ENCODE measurements around the gene AOC3.
"Not testable (repeated sequence)": the region's sequence is repeated elsewhere in the genome, so short reads cannot be mapped to it uniquely, and the experiment has no call there.

The AOC3 gene

GRCh38 chr17:42853968-42854790 is 3.2 kb downstream of the AOC3 start:
- H3K4me1 ChIP-seq (ENCODE audit: insufficient read depth, low read length) = no peaks in the 10 kb centered on the region; the same call in 1 of the 2 replicates
- H3K9me3 ChIP-seq (ENCODE audit: insufficient read depth, low read depth, low read length) = no peaks in the 10 kb centered on the region
- no peaks in the 10 kb centered on the region for H3K27me3 ChIP-seq (ENCODE audit: insufficient read depth, low read length)
- no peak overlapping the region for H3K4me3 ChIP-seq (ENCODE audit: low read length)
- H3K36me3 ChIP-seq (ENCODE audit: insufficient read depth, low read depth, low read length) = no peaks in the 10 kb centered on the region
- H3K9ac ChIP-seq (ENCODE audit: low read depth, low read length) = no peak overlapping the region; the same call in 1 of the 2 replicates
- no peak overlapping the region for H3K27ac ChIP-seq (ENCODE audit: low read length)

- H3K27me3 ChIP-seq (ENCODE audit: insufficient read depth, low read length) = no peaks in the 10 kb centered on the region
- no peaks in the 10 kb centered on the region for H3K9me3 ChIP-seq (ENCODE audit: insufficient read depth, low read depth, low read length)
- no peak overlapping the region for H3K9ac ChIP-seq (ENCODE audit: low read depth, low read length)
- H3K27ac ChIP-seq (ENCODE audit: low read length) = no peak overlapping the region
- H3K36me3 ChIP-seq (ENCODE audit: insufficient read depth, low read depth, low read length) = no peaks in the 10 kb centered on the region
- H3K4me1 ChIP-seq (ENCODE audit: insufficient read depth, low read length) = no peaks in the 10 kb centered on the region; the same call in 1 of the 2 replicates
- no peak overlapping the region for H3K4me3 ChIP-seq (ENCODE audit: low read length)
These were observed 4.1 kb downstream of the AOC3 start for GRCh38 chr17:42855048-42855596.

- H3K27me3 ChIP-seq (ENCODE audit: insufficient read depth, low read length); H3K4me3 ChIP-seq (ENCODE audit: low read length): not testable (repeated sequence)
These were observed 5.1 kb downstream of the AOC3 start for GRCh38 chr17:42856093-42856492.

GRCh38 chr17:42856516-42856915 is 5.5 kb downstream of the AOC3 start:
- not testable (repeated sequence) for H3K27ac ChIP-seq (ENCODE audit: low read length); H3K9me3 ChIP-seq (ENCODE audit: insufficient read depth, low read depth, low read length); H3K27me3 ChIP-seq (ENCODE audit: insufficient read depth, low read length); H3K36me3 ChIP-seq (ENCODE audit: insufficient read depth, low read depth, low read length); H3K9ac ChIP-seq (ENCODE audit: low read depth, low read length); H3K4me1 ChIP-seq (ENCODE audit: insufficient read depth, low read length); H3K4me3 ChIP-seq (ENCODE audit: low read length)

More at GRCh38 chr17:42856093-42856492, 5.1 kb downstream of the AOC3 start:
- not testable (repeated sequence) for H3K9ac ChIP-seq (ENCODE audit: low read depth, low read length); H3K27ac ChIP-seq (ENCODE audit: low read length); H3K9me3 ChIP-seq (ENCODE audit: insufficient read depth, low read depth, low read length); H3K4me1 ChIP-seq (ENCODE audit: insufficient read depth, low read length); H3K36me3 ChIP-seq (ENCODE audit: insufficient read depth, low read depth, low read length)

- Histone ChIP-seq H3K27me3 (ENCODE audit: insufficient read depth, low read length) (no peaks in the 10 kb centered on the region), H3K36me3 (ENCODE audit: insufficient read depth, low read depth, low read length) (no peaks in the 10 kb centered on the region), H3K9me3 (ENCODE audit: insufficient read depth, low read depth, low read length) (no peaks in the 10 kb centered on the region), H3K4me3 (ENCODE audit: low read length) (no peak overlapping the region), H3K27ac (ENCODE audit: low read length) (no peak overlapping the region), H3K4me1 (ENCODE audit: insufficient read depth, low read length) (no peaks in the 10 kb centered on the region; the same call in 1 of the 2 replicates), H3K9ac (ENCODE audit: low read depth, low read length) (no peak overlapping the region)
These were observed 6.4 kb downstream of the AOC3 start for GRCh38 chr17:42857389-42857788.

- Histone ChIP-seq H3K27ac (ENCODE audit: low read length) (no peak overlapping the region), H3K9ac (ENCODE audit: low read depth, low read length) (no peak overlapping the region), H3K9me3 (ENCODE audit: insufficient read depth, low read depth, low read length) (peaks cover 3% of the 10 kb centered on the region; the same call in 1 of the 2 replicates), H3K4me1 (ENCODE audit: insufficient read depth, low read length) (no peaks in the 10 kb centered on the region), H3K36me3 (ENCODE audit: insufficient read depth, low read depth, low read length) (no peaks in the 10 kb centered on the region), H3K27me3 (ENCODE audit: insufficient read depth, low read length) (no peaks in the 10 kb centered on the region), H3K4me3 (ENCODE audit: low read length) (no peak overlapping the region)
These were observed 14.7 kb downstream of the AOC3 start for GRCh38 chr17:42865638-42866094.

- Histone ChIP-seq H3K4me1 (ENCODE audit: insufficient read depth, low read length) (no peaks in the 10 kb centered on the region), H3K27me3 (ENCODE audit: insufficient read depth, low read length) (no peaks in the 10 kb centered on the region), H3K36me3 (ENCODE audit: insufficient read depth, low read depth, low read length) (no peaks in the 10 kb centered on the region), H3K9me3 (ENCODE audit: insufficient read depth, low read depth, low read length) (peaks cover 5% of the 10 kb centered on the region; the same call in 1 of the 2 replicates), H3K9ac (ENCODE audit: low read depth, low read length) (no peak overlapping the region), H3K4me3 (ENCODE audit: low read length) (no peak overlapping the region), H3K27ac (ENCODE audit: low read length) (no peak overlapping the region)
These were observed 15.2 kb downstream of the AOC3 start for GRCh38 chr17:42866216-42866615.

- Histone ChIP-seq H3K4me1 (ENCODE audit: insufficient read depth, low read length) (no peaks in the 10 kb centered on the region), H3K9me3 (ENCODE audit: insufficient read depth, low read depth, low read length) (peaks cover 5% of the 10 kb centered on the region; the same call in 1 of the 2 replicates), H3K27ac (ENCODE audit: low read length) (no peak overlapping the region)
These were observed 15.9 kb downstream of the AOC3 start for GRCh38 chr17:42866631-42867575.

GRCh38 chr17:42867694-42868261 is 16.8 kb downstream of the AOC3 start:
- H3K36me3 ChIP-seq (ENCODE audit: insufficient read depth, low read depth, low read length) = not testable (repeated sequence)

More at GRCh38 chr17:42866631-42867575, 15.9 kb downstream of the AOC3 start:
- no peaks in the 10 kb centered on the region for H3K36me3 ChIP-seq (ENCODE audit: insufficient read depth, low read depth, low read length)
- H3K9ac ChIP-seq (ENCODE audit: low read depth, low read length) = no peak overlapping the region
- H3K4me3 ChIP-seq (ENCODE audit: low read length) = no peak overlapping the region
- H3K27me3 ChIP-seq (ENCODE audit: insufficient read depth, low read length) = no peaks in the 10 kb centered on the region

GRCh38 chr17:42868338-42868737 is 17.3 kb downstream of the AOC3 start:
- Histone ChIP-seq H3K4me3 (ENCODE audit: low read length) (no peak overlapping the region), H3K36me3 (ENCODE audit: insufficient read depth, low read depth, low read length) (no peaks in the 10 kb centered on the region), H3K9ac (ENCODE audit: low read depth, low read length) (no peak overlapping the region), H3K4me1 (ENCODE audit: insufficient read depth, low read length) (no peaks in the 10 kb centered on the region), H3K27ac (ENCODE audit: low read length) (no peak overlapping the region), H3K27me3 (ENCODE audit: insufficient read depth, low read length) (no peaks in the 10 kb centered on the region), H3K9me3 (ENCODE audit: insufficient read depth, low read depth, low read length) (peaks cover 5% of the 10 kb centered on the region; the same call in 1 of the 2 replicates)

More at GRCh38 chr17:42867694-42868261, 16.8 kb downstream of the AOC3 start:
- not testable (repeated sequence) for H3K4me3 ChIP-seq (ENCODE audit: low read length); H3K4me1 ChIP-seq (ENCODE audit: insufficient read depth, low read length); H3K9ac ChIP-seq (ENCODE audit: low read depth, low read length); H3K27ac ChIP-seq (ENCODE audit: low read length); H3K9me3 ChIP-seq (ENCODE audit: insufficient read depth, low read depth, low read length); H3K27me3 ChIP-seq (ENCODE audit: insufficient read depth, low read length)

GRCh38 chr17:42871647-42872046 is 20.6 kb downstream of the AOC3 start:
- Histone ChIP-seq H3K4me1 (ENCODE audit: insufficient read depth, low read length) (no peaks in the 10 kb centered on the region), H3K4me3 (ENCODE audit: low read length) (no peak overlapping the region), H3K27ac (ENCODE audit: low read length) (no peak overlapping the region), H3K36me3 (ENCODE audit: insufficient read depth, low read depth, low read length) (no peaks in the 10 kb centered on the region), H3K9ac (ENCODE audit: low read depth, low read length) (no peak overlapping the region), H3K9me3 (ENCODE audit: insufficient read depth, low read depth, low read length) (peaks cover 5% of the 10 kb centered on the region; the same call in 1 of the 2 replicates), H3K27me3 (ENCODE audit: insufficient read depth, low read length) (no peaks in the 10 kb centered on the region)
